HG03575 (cell line): Measurements from ENCODE around the gene CD300LG.
"Not testable (repeated sequence)": the region's sequence is repeated elsewhere in the genome, so short reads cannot be mapped to it uniquely, and the experiment has no call there.

Experiments used
- ATAC-seq: cut with Tn5 transposase; IDR thresholded peaks from one replicate; pipeline ENCODE4 v1.9.1; 2021; ENCODE audit not compliant: unreplicated experiment, insufficient number of reproducible peaks, low FRiP score; ENCODE audit errors: extremely low read depth

The CD300LG gene

GRCh38 chr17:43846963-43847371, at the start of gene CD300LG:
CD300LG (plus strand) TSS chr17:43847176; CDS start chr17:43847217, 41 bp downstream.
- no peak for ATAC-seq

DNA sequence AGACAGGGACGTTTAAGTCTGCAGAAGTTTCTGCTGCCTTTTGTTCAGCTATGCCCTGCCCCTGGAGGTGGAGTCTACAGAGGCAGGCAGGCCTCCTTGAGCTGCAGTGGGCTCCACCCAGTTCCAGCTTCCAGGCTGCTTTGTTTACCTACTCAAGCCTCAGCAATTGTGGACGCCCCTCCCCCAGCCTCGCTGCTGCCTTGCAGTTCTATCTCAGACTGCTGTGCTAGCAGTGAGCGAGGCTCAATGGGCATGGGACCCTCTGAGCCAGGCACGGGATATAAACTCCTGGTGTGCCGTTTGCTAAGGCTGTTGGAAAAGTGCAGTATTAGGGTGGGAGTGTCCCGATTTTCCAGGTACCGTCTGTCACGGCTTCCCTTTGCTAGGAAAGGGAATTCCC, 49.0 kb upstream of the CD300LG start:
- ATAC-seq, result not testable (repeated sequence)

GRCh38 chr17:43799047-43799446, 47.9 kb upstream of the CD300LG start:
- no peak for ATAC-seq

GRCh38 chr17:43800736-43801135, 46.2 kb upstream of the CD300LG start:
- ATAC-seq, result no peak

DNA sequence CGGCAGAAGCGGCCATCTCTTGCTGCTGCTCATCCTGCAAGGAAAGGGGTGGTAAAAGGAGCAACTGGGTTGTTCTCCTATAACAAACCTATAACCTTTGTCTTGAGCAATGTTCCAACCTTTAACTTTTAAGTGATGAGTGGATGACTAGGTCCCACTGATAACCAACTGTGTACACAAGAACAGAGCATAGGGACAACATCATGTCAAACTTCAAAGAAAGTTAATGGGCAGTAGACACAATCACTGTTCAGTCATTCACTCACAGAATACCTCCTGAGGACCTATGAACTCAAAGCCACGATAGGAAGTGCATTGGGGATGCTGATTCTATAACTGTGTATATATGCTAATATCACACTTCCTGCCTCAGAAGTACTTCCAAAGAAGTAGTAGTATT, 45.1 kb upstream of the CD300LG start:
- ATAC-seq, result no peak

DNA sequence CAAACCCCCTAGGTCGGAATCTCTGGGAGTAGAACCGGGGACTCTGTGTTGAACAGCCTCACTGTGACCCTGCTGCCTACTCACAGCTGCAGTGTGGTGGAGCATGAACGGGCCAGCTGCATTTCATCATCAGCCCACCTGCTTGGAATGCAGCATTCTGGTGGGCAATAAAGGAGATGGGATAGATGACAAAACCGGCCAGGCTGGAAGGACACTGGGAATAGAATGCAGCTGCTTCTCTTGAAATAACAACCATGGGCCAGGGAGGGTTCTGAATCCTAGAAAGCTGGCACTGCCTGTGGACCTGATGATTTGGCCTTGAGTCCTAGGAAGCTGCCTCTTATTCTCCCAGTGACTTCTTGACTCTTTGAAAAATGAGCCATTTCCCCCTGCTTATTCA, 43.2 kb upstream of the CD300LG start:
- ATAC-seq, result no peak

GRCh38 chr17:43805117-43805516, 41.9 kb upstream of the CD300LG start:
- ATAC-seq, result no peak

GRCh38 chr17:43808076-43808475, 38.9 kb upstream of the CD300LG start:
- ATAC-seq, result no peak

GRCh38 chr17:43809121-43809520, 37.9 kb upstream of the CD300LG start:
- ATAC-seq, result no peak

DNA sequence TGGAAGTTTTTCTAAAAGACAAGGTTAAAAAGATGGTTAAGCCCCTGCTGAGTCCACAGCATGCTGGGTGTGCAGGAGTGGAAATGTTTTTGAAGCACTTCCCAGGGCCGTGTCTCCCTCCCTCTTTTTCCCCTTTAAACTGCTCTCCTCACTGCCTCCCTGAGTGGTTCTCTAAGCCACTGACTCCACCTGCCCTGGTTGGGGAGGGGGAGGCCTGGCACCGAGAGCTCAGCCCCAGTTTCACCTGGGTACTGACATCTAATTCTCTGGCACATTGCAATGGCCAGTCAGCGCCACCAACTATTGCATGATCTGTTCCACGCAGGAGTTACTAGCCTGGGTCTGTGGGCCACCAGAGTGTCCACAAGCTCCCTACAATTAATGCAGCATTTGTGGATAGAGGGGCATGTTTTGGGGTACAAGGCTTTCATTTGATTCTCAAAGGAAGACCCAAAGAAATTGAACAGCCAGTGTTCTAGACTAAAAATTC, 36.7 kb upstream of the CD300LG start:
- ATAC-seq, result no peak

DNA sequence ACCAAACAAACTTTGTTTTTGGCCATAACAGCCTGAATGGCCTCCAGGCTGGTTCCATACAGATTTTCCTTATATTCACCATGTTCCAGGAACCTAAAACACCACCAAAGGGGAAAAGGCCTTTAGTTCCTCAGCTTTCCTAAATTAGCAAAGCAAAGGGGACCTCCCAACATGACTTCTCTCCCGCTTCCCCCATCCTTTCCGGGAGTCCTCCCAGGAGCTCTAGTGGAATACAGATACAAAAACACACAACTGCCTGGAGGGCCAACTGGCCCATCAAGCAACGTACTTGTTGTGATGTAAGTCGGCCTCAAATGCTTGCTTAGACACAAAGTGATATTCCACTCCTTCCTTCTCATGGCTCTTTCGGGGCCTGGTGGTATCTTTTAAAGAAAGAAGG, 36.2 kb upstream of the CD300LG start:
- ATAC-seq, result no peak

DNA sequence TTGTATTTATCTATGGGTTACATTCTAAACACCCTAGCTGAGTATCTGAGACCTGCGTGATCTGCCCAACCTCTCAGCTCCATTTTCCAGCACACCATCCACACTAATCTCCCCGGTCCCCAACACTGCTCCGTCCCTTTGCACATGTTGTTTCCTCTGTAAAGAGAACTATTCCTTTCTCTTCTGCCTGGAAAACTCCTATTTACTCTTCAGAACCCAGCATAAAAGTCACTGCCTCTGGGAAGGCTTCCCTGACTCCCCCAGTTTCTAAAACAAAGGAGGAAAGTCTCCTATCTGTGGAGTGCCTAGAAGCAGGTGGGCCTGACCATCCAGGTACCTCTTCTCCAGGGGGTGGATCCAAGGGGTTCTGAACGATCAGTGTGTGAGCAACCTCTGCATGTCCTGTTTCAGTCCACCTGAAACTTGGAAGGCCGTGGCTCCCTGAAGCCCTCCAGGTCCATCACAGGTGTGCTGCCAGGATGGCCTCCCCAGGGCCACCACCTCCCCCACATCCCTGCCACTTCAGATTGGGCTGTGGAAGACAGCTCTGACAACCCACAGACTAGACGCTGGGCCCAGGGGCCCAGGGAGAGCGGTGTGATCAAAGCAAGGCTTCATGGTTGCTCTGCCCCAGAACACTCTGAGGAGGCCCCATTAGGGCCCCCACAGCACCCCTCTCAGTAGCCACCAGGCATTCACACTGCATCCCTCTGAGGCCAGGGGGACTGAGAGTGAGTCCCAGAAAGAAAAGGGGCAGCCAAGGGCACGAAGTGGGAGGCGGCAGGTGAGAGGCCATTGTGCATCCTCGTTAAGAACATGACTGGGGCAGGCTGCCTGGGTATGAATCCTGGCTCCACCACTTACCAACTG, 34.3 kb upstream of the CD300LG start:
- no peak for ATAC-seq

DNA sequence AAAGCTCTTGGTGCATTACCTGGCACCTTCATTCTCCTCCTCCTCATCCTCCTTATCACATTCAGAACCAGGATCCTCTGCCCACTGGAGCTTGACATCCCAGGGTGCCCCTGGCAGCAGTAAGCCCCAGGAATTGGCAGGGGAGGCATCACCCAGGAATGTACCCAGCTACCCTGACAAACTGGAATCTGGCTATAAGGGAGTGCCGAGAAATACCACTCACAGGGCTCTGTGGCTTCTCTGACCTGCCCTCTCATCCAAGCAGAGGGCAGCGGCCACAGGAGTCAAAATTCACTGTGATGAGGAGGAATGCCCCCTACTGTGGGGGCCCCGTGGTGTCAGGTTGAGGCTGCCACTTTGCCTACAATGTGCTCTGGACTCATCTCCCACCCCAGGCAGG, 33.6 kb upstream of the CD300LG start:
- ATAC-seq, result no peak

GRCh38 chr17:43814026-43814425, 33.0 kb upstream of the CD300LG start:
- ATAC-seq, result no peak

DNA sequence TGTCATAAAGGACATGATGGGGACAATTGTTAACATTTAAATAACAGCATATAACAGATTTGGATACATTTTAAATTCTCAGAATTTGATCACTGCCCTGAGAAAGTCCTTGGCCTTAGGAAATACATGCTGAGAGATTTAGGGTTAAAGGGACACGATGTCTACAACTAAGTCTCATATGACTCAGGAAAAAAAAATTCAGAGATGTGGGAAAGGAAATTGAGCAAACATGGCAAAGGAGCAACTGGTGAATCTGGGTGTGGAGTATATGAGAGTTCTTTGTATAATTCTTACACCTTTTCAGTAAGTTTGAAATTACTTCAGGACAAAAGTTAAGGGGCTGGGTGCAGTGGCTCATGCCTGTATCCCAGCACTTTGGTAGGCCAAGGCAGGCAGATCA, 32.3 kb upstream of the CD300LG start:
- ATAC-seq, result no peak

GRCh38 chr17:43816336-43817320, 30.3 kb upstream of the CD300LG start:
- no peak for ATAC-seq

DNA sequence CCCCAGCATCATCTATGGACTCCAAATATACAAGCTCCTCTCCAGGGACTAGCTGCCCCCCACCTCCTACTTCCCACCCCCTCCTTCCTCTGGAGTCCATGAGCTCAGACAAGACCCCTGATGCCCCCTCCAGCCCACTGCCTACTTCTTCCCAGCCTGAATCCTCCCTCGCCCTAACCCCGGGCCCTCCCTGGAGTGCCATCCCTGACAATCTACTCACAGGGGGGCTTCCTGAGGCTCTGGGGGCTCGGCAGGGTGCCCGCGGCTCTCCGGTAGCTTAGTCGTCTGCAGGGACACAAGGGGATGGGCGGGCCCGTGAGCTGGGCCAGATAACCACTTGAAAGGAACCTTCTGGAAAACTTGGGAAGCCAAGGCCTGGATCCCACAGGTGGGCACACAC, 29.1 kb upstream of the CD300LG start:
- no peak for ATAC-seq

GRCh38 chr17:43818966-43819365, 28.0 kb upstream of the CD300LG start:
- no peak for ATAC-seq

GRCh38 chr17:43820759-43821158, 26.2 kb upstream of the CD300LG start:
- ATAC-seq, result no peak
